ENCODE data around the gene CLDN1.

The CLDN1 gene

GRCh38 chr3:190357468-190357867 is 35.2 kb upstream of the CLDN1 start:
- Histone ChIP-seq H3K9me3 (ENCODE audit: control insufficient read depth, insufficient read depth, low read length) (no peaks in the 10 kb centered on the region), H3K4me3 (ENCODE audit: low read length) (no peak overlapping the region), H3K27me3 (ENCODE audit: control insufficient read depth, insufficient read depth, low read length) (no peaks in the 10 kb centered on the region), H3K4me1 (ENCODE audit: control insufficient read depth, insufficient read depth, low read length) (no peaks in the 10 kb centered on the region), H3K36me3 (ENCODE audit: control insufficient read depth, insufficient read depth, low read length) (no peaks in the 10 kb centered on the region), H3K27ac (ENCODE audit: low read length) (no peak overlapping the region)
- DNase-seq (ENCODE audit: low read depth, low spot score): no peak
- WGBS (ENCODE audit: insufficient coverage, insufficient read length): no CpG with 5 or more reads among the region's 2 CpGs

- DNase-seq (ENCODE audit: low read depth, low spot score): no peak
- H3K9me3 ChIP-seq (ENCODE audit: control insufficient read depth, insufficient read depth, low read length): no peaks in the 10 kb centered on the region
- H3K27me3 ChIP-seq (ENCODE audit: control insufficient read depth, insufficient read depth, low read length): no peaks in the 10 kb centered on the region
- H3K27ac ChIP-seq (ENCODE audit: low read length): no peak overlapping the region
- no peaks in the 10 kb centered on the region for H3K4me1 ChIP-seq (ENCODE audit: control insufficient read depth, insufficient read depth, low read length)
- no peak overlapping the region for H3K4me3 ChIP-seq (ENCODE audit: low read length)
- no peaks in the 10 kb centered on the region for H3K36me3 ChIP-seq (ENCODE audit: control insufficient read depth, insufficient read depth, low read length)
Measured at GRCh38 chr3:190356246-190356645, 34.0 kb upstream of the CLDN1 start.

- Histone ChIP-seq H3K27ac (ENCODE audit: low read length) (no peak overlapping the region), H3K36me3 (ENCODE audit: control insufficient read depth, insufficient read depth, low read length) (no peaks in the 10 kb centered on the region), H3K4me3 (ENCODE audit: low read length) (no peak overlapping the region), H3K27me3 (ENCODE audit: control insufficient read depth, insufficient read depth, low read length) (no peaks in the 10 kb centered on the region), H3K4me1 (ENCODE audit: control insufficient read depth, insufficient read depth, low read length) (no peaks in the 10 kb centered on the region), H3K9me3 (ENCODE audit: control insufficient read depth, insufficient read depth, low read length) (no peaks in the 10 kb centered on the region)
- DNase-seq (ENCODE audit: low read depth, low spot score): no peak
- no CpG with 5 or more reads among the region's 1 CpG for WGBS (ENCODE audit: insufficient coverage, insufficient read length)
Measured at GRCh38 chr3:190352861-190353457, 30.7 kb upstream of the CLDN1 start.

GRCh38 chr3:190346541-190346940 is 24.3 kb upstream of the CLDN1 start:
- Histone ChIP-seq H3K36me3 (ENCODE audit: control insufficient read depth, insufficient read depth, low read length) (no peaks in the 10 kb centered on the region), H3K4me3 (ENCODE audit: low read length) (no peak overlapping the region), H3K4me1 (ENCODE audit: control insufficient read depth, insufficient read depth, low read length) (no peaks in the 10 kb centered on the region), H3K9me3 (ENCODE audit: control insufficient read depth, insufficient read depth, low read length) (no peaks in the 10 kb centered on the region), H3K27me3 (ENCODE audit: control insufficient read depth, insufficient read depth, low read length) (no peaks in the 10 kb centered on the region), H3K27ac (ENCODE audit: low read length) (no peak overlapping the region)
- DNase-seq (ENCODE audit: low read depth, low spot score): no peak
- WGBS (ENCODE audit: insufficient coverage, insufficient read length): no CpG with 5 or more reads among the region's 2 CpGs

- no peak for DNase-seq (ENCODE audit: low read depth, low spot score)
- no peaks in the 10 kb centered on the region for H3K4me1 ChIP-seq (ENCODE audit: control insufficient read depth, insufficient read depth, low read length)
- H3K9me3 ChIP-seq (ENCODE audit: control insufficient read depth, insufficient read depth, low read length): no peaks in the 10 kb centered on the region
- no peak overlapping the region for H3K27ac ChIP-seq (ENCODE audit: low read length)
- no peak overlapping the region for H3K4me3 ChIP-seq (ENCODE audit: low read length)
- WGBS (ENCODE audit: insufficient coverage, insufficient read length): no CpG with 5 or more reads among the region's 4 CpGs
- no peaks in the 10 kb centered on the region for H3K36me3 ChIP-seq (ENCODE audit: control insufficient read depth, insufficient read depth, low read length)
- H3K27me3 ChIP-seq (ENCODE audit: control insufficient read depth, insufficient read depth, low read length): no peaks in the 10 kb centered on the region
Measured at GRCh38 chr3:190345878-190346277, 23.6 kb upstream of the CLDN1 start.

GRCh38 chr3:190345027-190345821 is 23.0 kb upstream of the CLDN1 start:
- Histone ChIP-seq H3K36me3 (ENCODE audit: control insufficient read depth, insufficient read depth, low read length) (no peaks in the 10 kb centered on the region), H3K4me1 (ENCODE audit: control insufficient read depth, insufficient read depth, low read length) (no peaks in the 10 kb centered on the region), H3K9me3 (ENCODE audit: control insufficient read depth, insufficient read depth, low read length) (no peaks in the 10 kb centered on the region), H3K27me3 (ENCODE audit: control insufficient read depth, insufficient read depth, low read length) (no peaks in the 10 kb centered on the region), H3K27ac (ENCODE audit: low read length) (no peak overlapping the region), H3K4me3 (ENCODE audit: low read length) (no peak overlapping the region)
- no peak for DNase-seq (ENCODE audit: low read depth, low spot score)
- WGBS (ENCODE audit: insufficient coverage, insufficient read length): no CpG with 5 or more reads among the region's 4 CpGs

- Histone ChIP-seq H3K9me3 (ENCODE audit: control insufficient read depth, insufficient read depth, low read length) (no peaks in the 10 kb centered on the region), H3K27me3 (ENCODE audit: control insufficient read depth, insufficient read depth, low read length) (no peaks in the 10 kb centered on the region), H3K4me1 (ENCODE audit: control insufficient read depth, insufficient read depth, low read length) (no peaks in the 10 kb centered on the region), H3K36me3 (ENCODE audit: control insufficient read depth, insufficient read depth, low read length) (no peaks in the 10 kb centered on the region), H3K4me3 (ENCODE audit: low read length) (no peak overlapping the region), H3K27ac (ENCODE audit: low read length) (no peak overlapping the region)
- no CpG with 5 or more reads among the region's 2 CpGs for WGBS (ENCODE audit: insufficient coverage, insufficient read length)
- no peak for DNase-seq (ENCODE audit: low read depth, low spot score)
Measured at GRCh38 chr3:190340071-190340470, 17.8 kb upstream of the CLDN1 start.

GRCh38 chr3:190339130-190339529 is 16.9 kb upstream of the CLDN1 start:
- no peak overlapping the region for H3K27ac ChIP-seq (ENCODE audit: low read length)
- no peaks in the 10 kb centered on the region for H3K36me3 ChIP-seq (ENCODE audit: control insufficient read depth, insufficient read depth, low read length)
- H3K9me3 ChIP-seq (ENCODE audit: control insufficient read depth, insufficient read depth, low read length): no peaks in the 10 kb centered on the region
- H3K4me1 ChIP-seq (ENCODE audit: control insufficient read depth, insufficient read depth, low read length): no peaks in the 10 kb centered on the region
- DNase-seq (ENCODE audit: low read depth, low spot score): no peak
- H3K4me3 ChIP-seq (ENCODE audit: low read length): no peak overlapping the region
- no peaks in the 10 kb centered on the region for H3K27me3 ChIP-seq (ENCODE audit: control insufficient read depth, insufficient read depth, low read length)

GRCh38 chr3:190338717-190339116 is 16.5 kb upstream of the CLDN1 start:
- DNase-seq (ENCODE audit: low read depth, low spot score): no peak
- H3K4me1 ChIP-seq (ENCODE audit: control insufficient read depth, insufficient read depth, low read length): no peaks in the 10 kb centered on the region
- no peaks in the 10 kb centered on the region for H3K36me3 ChIP-seq (ENCODE audit: control insufficient read depth, insufficient read depth, low read length)
- H3K27ac ChIP-seq (ENCODE audit: low read length): no peak overlapping the region
- H3K9me3 ChIP-seq (ENCODE audit: control insufficient read depth, insufficient read depth, low read length): no peaks in the 10 kb centered on the region
- no peaks in the 10 kb centered on the region for H3K27me3 ChIP-seq (ENCODE audit: control insufficient read depth, insufficient read depth, low read length)
- H3K4me3 ChIP-seq (ENCODE audit: low read length): no peak overlapping the region

GRCh38 chr3:190337301-190337700 is 15.1 kb upstream of the CLDN1 start:
- H3K9me3 ChIP-seq (ENCODE audit: control insufficient read depth, insufficient read depth, low read length): no peaks in the 10 kb centered on the region
- no peak for DNase-seq (ENCODE audit: low read depth, low spot score)
- H3K4me3 ChIP-seq (ENCODE audit: low read length): no peak overlapping the region
- H3K36me3 ChIP-seq (ENCODE audit: control insufficient read depth, insufficient read depth, low read length): no peaks in the 10 kb centered on the region
- no CpG with 5 or more reads among the region's 5 CpGs for WGBS (ENCODE audit: insufficient coverage, insufficient read length)
- no peaks in the 10 kb centered on the region for H3K4me1 ChIP-seq (ENCODE audit: control insufficient read depth, insufficient read depth, low read length)
- no peak overlapping the region for H3K27ac ChIP-seq (ENCODE audit: low read length)
- H3K27me3 ChIP-seq (ENCODE audit: control insufficient read depth, insufficient read depth, low read length): no peaks in the 10 kb centered on the region

GRCh38 chr3:190336516-190337189 is 14.4 kb upstream of the CLDN1 start:
- Histone ChIP-seq H3K27me3 (ENCODE audit: control insufficient read depth, insufficient read depth, low read length) (no peaks in the 10 kb centered on the region), H3K4me1 (ENCODE audit: control insufficient read depth, insufficient read depth, low read length) (no peaks in the 10 kb centered on the region), H3K36me3 (ENCODE audit: control insufficient read depth, insufficient read depth, low read length) (no peaks in the 10 kb centered on the region), H3K27ac (ENCODE audit: low read length) (no peak overlapping the region), H3K9me3 (ENCODE audit: control insufficient read depth, insufficient read depth, low read length) (no peaks in the 10 kb centered on the region), H3K4me3 (ENCODE audit: low read length) (no peak overlapping the region)
- no CpG with 5 or more reads among the region's 3 CpGs for WGBS (ENCODE audit: insufficient coverage, insufficient read length)
- DNase-seq (ENCODE audit: low read depth, low spot score): no peak

All from iPS DF 6.9 (cell line).